DMS153 (cell line): ENCODE measurements around the gene BTNL2.
"Not testable (repeated sequence)": the region's sequence is repeated elsewhere in the genome, so short reads cannot be mapped to it uniquely, and the experiment has no call there.

Experiments used
- DNase-seq: peaks from one replicate; lab custom pipeline; 2025; lab: John Stamatoyannopoulos, UW

Gene BTNL2, protein sequence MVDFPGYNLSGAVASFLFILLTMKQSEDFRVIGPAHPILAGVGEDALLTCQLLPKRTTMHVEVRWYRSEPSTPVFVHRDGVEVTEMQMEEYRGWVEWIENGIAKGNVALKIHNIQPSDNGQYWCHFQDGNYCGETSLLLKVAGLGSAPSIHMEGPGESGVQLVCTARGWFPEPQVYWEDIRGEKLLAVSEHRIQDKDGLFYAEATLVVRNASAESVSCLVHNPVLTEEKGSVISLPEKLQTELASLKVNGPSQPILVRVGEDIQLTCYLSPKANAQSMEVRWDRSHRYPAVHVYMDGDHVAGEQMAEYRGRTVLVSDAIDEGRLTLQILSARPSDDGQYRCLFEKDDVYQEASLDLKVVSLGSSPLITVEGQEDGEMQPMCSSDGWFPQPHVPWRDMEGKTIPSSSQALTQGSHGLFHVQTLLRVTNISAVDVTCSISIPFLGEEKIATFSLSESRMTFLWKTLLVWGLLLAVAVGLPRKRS

GRCh38 chr6:32406857-32407256 lies at the start of gene BTNL2:
TSS of gene BTNL2 (minus strand) at chr6:32407181. CDS start at chr6:32407123, 58 bp downstream.
- no peak for DNase-seq

- DNase-seq: no peak
These were observed 42.2 kb upstream of the BTNL2 start for GRCh38 chr6:32449088-32449736.

- DNase-seq: no peak
These were observed 41.0 kb upstream of the BTNL2 start for GRCh38 chr6:32447932-32448331.

GRCh38 chr6:32445321-32445854 lies 38.4 kb upstream of the BTNL2 start:
- DNase-seq: no peak

GRCh38 chr6:32444433-32444832 lies 37.5 kb upstream of the BTNL2 start:
- no peak for DNase-seq

DNA sequence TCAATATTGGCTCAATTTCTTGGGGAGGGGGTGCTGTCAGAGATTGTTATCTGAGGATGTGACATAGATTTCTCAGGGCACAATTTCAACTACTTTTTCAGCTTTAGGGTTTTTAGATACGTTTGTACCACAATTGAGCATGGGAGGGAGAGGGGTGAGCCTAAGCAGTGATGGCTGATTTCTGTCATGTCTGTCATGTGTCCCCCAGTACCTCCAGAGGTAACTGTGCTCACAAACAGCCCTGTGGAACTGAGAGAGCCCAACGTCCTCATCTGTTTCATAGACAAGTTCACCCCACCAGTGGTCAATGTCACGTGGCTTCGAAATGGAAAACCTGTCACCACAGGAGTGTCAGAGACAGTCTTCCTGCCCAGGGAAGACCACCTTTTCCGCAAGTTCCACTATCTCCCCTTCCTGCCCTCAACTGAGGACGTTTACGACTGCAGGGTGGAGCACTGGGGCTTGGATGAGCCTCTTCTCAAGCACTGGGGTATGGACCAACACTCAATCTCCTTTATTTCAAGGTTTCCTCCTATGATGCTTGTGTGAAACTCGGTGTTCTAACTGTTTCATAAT lies 36.1 kb upstream of the BTNL2 start:
- DNase-seq: no peak

DNA sequence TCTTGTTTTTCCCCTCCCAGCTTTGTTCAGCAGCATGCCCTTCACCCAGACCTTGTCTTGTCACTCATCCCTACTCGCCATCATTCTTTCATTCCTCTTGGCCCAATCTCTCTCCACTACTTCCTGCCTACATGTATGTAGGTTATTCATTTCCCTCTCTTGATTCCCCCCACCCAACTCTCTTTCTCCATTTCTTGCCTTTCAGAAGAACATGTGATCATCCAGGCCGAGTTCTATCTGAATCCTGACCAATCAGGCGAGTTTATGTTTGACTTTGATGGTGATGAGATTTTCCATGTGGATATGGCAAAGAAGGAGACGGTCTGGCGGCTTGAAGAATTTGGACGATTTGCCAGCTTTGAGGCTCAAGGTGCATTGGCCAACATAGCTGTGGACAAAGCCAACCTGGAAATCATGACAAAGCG lies 35.3 kb upstream of the BTNL2 start:
- DNase-seq: no peak

DNA sequence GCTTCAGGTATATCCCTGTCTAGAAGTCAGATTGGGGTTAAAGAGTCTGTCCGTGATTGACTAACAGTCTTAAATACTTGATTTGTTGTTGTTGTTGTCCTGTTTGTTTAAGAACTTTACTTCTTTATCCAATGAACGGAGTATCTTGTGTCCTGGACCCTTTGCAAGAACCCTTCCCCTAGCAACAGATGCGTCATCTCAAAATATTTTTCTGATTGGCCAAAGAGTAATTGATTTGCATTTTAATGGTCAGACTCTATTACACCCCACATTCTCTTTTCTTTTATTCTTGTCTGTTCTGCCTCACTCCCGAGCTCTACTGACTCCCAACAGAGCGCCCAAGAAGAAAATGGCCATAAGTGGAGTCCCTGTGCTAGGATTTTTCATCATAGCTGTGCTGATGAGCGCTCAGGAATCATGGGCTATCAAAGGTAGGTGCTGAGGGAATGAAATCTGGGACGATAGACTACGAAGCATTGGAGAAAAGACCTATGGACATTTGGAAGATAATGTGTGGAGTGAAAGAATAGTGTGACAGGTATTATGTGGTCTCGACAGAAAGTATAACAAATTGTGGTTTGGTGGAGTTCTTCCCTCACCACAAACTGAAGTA lies 32.7 kb upstream of the BTNL2 start, which contains the start of gene HLA-DRA:
Gene HLA-DRA, plus strand, starts transcription at position 286 of the 613 bp plus-strand sequence. Its CDS starts 64 bp downstream, at position 350.
- DNase-seq: no peak

DNA sequence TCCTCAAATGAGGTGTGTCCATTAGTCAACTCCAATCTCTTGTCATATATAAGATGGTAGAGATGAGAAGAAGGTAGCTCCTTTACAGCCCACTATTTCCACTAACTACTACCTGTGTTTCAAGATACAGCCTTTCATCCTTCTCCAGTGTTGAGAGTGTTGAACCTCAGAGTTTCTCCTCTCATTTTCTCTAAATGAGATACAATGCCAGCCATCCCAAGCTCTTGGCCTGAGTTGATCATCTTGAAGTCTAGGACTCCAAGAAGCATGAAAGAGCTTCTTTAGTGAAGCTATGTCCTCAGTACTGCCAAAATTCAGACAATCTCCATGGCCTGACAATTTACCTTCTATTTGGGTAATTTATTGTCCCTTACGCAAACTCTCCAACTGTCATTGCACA lies 32.2 kb upstream of the BTNL2 start:
- DNase-seq: no peak

- DNase-seq: no peak
These were observed 30.2 kb upstream of the BTNL2 start for GRCh38 chr6:32436995-32437836.

- no peak for DNase-seq
These were observed 29.2 kb upstream of the BTNL2 start for GRCh38 chr6:32436186-32436585.

- not testable (repeated sequence) for DNase-seq
These were observed 27.0 kb upstream of the BTNL2 start for GRCh38 chr6:32433950-32434349.

GRCh38 chr6:32432050-32432450 lies 25.1 kb upstream of the BTNL2 start:
- DNase-seq: no peak

- DNase-seq: no peak
These were observed 24.2 kb upstream of the BTNL2 start for GRCh38 chr6:32431142-32431541.

- DNase-seq: no peak
These were observed 23.2 kb upstream of the BTNL2 start for GRCh38 chr6:32430179-32430578.

- DNase-seq: no peak
These were observed 21.0 kb upstream of the BTNL2 start for GRCh38 chr6:32427934-32428474.

- DNase-seq: no peak
These were observed 20.2 kb upstream of the BTNL2 start for GRCh38 chr6:32427218-32427617.

DNA sequence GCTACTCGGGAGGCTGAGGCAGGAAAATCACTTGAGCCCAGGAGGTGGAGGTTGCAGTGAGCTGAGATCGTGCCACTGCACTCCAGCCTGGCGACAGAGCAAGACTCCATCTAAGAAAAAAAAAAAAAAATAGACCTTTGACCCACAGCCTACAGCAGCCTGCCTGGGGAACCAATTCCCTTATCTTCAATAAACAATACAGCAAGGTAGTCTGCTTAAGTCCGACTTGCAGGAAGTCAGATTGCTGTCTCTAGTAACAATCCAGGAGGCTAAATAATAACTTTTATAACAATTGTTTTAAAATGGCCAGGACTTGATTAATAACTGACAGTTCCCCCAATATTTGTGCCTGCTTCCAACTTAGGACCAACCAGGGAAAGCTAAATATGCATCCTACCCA lies 19.4 kb upstream of the BTNL2 start:
- no peak for DNase-seq

DNA sequence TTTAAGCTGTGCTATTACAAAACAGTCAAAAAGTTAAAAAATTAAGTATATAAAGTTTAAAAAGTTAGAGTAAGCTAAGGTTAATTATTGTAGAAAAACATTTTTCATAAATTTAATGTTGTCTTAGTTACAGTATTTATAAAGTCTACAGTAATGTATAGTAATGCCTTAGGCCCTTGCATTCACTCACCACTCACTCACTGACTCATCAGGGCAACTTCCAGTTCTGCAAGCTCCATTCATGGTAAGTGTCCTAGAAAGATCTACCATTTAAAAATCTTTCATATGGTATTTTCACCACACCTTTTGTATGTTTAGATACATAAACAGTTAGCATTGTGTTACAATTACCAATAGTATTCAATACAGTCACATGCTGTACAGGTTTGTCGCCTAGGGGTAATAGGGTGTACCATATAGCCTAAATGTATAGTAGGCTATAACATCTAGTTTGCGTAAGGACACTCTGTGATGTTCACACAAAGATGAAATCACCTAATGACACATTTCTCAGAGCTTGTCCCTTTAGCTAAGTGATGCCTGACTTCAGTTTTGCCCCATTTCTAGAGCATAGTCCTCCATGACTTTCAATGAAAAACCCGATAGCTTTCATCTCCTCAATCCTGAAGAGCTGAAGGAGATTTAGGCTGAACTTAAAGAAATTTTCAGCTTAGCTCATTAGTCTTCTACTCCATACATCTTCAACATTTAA lies 17.8 kb upstream of the BTNL2 start:
- DNase-seq: no peak

DNA sequence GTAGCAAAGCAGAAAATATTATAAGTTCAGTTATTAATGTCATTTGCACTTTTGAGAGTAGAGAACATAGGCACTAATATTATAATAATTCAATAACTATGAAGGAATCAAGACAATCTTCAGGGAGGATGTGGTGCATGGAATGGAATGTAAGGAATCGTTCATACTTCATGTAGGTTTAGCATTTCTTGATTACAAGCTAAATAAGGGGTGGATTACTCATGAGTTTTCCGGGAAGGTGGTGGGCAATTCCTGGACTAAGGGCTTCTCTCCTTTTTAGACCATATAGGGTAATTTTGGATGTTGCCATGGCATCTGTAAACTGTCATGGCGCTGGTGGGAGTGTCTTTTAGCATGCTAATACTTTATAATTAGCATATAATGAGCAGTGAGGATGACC lies 9.1 kb upstream of the BTNL2 start:
- DNase-seq: no peak
